GM21717 (cell line): ENCODE data around the gene CD300LB.
"Not testable (repeated sequence)": the region's sequence is repeated elsewhere in the genome, so short reads cannot be mapped to it uniquely, and the experiment has no call there.

ENCODE experiments used
- ATAC-seq: cut with Tn5 transposase; IDR thresholded peaks from one replicate; pipeline ENCODE4 v1.9.1; 2021; ENCODE audit warnings: mild to moderate bottlenecking, moderate library complexity; ENCODE audit not compliant: unreplicated experiment

Gene CD300LB

GRCh38 chr17:74526681-74527080 is 4.6 kb downstream of the CD300LB start:
- no peak for ATAC-seq

DNA sequence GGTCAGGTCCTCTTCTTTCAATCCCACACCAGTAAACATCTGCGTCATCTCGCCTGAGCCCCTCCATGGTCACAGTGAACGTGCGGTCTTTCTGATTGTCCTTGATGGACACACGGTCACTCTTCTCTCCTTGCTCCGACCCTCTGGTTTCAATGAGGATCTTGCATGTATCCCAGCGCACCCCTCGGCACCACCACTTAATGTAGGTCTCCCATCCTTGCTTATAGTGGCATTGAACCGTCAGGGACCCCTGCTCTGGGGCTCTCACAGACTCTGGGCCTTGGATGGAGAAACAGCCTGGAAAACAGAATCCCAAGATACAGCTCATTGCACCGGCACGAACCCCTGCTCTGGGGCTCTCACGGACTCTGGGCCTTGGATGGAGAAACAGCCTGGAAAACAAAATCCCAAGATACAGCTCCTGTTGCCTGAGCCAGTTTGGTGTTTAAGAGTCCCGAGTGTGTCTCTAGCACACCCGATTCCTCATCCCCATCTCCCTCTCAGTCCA is 5.4 kb downstream of the CD300LB start:
- no peak for ATAC-seq

GRCh38 chr17:74525465-74525725 is 5.9 kb downstream of the CD300LB start:
- no peak for ATAC-seq

DNA sequence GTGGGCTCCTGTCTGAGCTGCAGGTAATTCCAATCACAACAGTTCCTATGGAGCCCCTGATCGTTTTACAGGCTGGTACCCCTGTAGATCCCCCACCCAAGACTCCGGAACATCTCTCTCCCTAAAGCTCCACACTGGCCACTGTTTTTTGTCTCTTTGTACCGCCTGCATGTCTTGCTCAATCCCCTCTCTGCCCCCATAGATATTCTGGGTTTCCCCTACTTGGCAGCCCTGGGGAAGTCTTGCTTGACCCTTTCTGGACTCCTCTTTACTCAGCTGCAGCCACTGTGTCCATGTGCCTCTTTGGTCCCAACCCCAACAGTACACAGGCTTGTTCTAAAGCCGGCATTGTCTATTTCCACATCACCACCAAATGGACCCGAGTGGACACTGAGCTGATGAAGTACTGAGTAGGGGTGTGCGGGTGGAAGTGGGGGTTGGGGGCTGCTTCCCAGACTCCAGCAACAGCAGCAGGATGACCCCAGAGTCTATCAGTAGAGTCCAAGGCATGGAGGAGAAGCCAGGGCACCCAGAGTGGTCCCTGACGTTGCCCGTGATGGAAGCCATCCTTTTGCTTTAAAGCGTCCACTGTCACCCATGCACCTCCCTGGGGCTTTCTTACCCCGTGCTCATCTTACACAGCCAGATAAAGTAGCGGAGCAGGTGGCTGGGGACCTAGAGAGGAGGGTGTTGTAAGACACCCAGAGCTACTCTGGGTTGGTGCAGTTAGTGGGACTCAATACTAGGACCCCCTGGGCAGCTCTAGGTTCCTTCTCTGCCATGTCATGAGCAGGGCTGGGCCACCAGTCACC is 6.4 kb downstream of the CD300LB start:
- ATAC-seq = no peak

- ATAC-seq = no peak
These were observed 8.0 kb downstream of the CD300LB start for GRCh38 chr17:74523308-74523707.

GRCh38 chr17:74522381-74523105 is 8.7 kb downstream of the CD300LB start:
- no peak for ATAC-seq

GRCh38 chr17:74521701-74522201 is 9.5 kb downstream of the CD300LB start:
- ATAC-seq = no peak

DNA sequence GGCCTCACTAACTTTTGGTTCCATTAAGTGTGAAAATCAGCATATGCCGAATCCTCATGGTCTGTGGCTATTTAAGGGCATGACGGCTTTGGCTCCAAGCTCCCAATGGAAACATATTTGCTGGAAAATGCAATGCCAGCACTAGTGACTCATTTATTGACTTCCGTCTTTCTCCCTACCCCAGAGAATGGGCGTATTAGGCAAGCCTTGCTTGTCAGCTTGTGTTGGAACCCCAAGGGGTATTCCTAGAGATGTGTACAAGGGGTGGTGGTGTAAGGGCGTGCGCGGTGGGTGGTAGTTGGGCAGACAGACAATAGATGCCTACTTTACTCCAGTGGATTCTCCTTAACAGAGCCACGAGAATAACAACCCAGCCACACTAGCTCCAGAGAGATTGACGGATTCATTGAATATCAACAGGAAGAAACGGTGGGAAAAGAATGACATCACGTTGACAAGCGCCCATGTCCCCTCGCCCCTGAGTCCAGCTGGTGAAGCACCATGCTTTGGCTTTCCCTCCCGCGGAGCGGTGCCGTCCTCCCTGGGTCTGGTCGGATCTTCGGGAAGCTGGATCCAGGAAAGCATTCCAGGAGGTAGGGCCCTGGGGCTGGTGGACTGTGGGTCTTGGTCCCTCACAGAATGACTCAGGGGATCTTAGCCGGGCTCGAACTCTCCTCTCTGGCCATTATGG is 10.3 kb downstream of the CD300LB start:
- ATAC-seq = no peak

GRCh38 chr17:74520016-74520434 is 11.2 kb downstream of the CD300LB start:
- ATAC-seq = no peak

DNA sequence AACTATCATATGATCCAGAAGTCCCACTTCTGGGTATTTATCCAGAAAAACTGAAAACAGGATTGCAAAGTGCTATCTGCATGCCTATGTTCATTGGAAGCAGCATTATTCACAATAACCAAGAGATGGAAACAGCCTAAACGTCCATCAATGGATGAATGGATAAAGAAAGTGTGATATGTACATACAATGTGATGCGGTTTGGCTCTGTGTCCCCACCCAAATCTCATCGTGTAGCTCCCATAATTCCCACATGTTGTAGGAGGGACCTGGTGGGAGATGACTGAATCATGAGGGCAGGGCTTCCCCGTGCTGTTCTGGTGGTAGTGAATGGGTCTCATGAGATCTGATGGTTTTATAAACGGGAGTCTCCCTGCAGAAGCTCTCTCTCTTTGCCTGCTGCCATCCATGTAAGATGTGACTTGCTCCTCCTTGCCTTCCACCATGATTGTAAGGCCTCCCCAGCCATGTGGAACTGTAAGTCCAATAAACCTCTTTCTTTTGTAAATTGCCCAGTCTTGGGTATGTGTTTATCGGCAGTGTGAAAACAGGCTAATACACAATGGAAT is 12.8 kb downstream of the CD300LB start:
- not testable (repeated sequence) for ATAC-seq

DNA sequence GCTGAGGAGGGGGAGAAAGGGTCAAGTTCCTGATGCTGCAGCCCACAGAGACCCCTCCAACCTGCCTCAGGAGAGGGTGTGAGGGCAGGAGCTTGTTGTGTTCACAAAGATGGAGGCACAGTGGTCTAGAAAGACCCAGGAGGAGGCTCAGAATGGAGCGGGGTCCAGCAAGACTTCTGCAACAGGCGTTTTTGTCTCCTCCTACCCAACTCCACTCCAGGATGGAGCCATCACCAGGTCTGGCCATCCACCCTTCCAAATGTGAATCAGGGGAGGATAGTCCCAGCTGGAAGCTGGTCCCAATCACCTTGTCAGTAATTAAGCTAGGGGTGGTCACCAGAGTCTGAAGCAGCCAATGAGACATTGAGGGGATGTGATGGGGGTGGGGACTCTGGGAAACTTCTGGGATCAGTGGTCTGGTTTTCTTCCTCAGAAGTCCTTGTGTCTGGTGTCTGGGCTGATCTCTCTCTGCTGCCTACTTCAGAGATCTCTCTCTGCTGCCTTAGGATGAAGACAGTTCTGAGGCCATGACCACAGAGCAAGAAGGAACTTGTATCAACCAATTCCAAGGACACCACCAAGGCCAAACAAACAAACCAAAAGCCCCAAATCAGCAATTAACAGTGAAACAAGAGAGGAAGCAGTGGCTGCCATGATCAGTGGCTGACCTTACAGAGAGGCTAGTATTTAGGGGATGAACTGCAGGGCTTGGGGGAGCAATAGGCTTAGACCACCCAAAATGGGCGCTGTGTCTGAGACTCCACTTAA is 14.5 kb downstream of the CD300LB start:
- no peak for ATAC-seq

GRCh38 chr17:74515941-74516340 is 15.3 kb downstream of the CD300LB start:
- ATAC-seq = no peak

DNA sequence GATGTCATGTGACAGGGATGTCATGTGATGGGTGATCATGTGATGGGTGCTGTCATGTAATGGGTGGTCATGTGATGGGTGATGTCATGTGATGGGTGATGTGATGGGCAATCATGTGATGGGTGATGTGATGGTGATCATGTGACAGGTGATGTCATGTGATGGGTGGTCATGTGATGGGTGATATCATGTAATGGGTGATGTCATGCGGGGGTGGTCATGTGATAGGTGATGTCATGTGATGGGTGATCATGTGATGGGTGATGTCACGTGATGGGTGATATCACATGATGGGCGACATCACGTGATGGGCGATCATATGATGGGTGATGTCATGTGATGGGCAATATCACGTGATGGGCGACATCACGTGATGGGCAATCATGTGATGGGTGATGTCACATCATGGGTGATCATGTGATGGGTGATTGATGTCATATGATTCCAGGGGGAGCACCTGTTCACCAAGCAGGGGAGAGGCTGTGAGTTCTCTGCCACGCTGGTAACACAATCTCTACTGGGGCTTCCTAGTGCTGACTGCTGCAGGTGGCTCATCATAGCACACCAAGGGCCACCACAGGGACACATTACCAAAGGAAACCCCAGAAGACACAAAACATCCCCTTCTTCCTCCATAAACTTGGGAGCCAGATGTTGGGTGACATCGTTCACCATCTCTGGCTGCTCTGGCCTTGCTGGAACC is 16.5 kb downstream of the CD300LB start:
- ATAC-seq = no peak

DNA sequence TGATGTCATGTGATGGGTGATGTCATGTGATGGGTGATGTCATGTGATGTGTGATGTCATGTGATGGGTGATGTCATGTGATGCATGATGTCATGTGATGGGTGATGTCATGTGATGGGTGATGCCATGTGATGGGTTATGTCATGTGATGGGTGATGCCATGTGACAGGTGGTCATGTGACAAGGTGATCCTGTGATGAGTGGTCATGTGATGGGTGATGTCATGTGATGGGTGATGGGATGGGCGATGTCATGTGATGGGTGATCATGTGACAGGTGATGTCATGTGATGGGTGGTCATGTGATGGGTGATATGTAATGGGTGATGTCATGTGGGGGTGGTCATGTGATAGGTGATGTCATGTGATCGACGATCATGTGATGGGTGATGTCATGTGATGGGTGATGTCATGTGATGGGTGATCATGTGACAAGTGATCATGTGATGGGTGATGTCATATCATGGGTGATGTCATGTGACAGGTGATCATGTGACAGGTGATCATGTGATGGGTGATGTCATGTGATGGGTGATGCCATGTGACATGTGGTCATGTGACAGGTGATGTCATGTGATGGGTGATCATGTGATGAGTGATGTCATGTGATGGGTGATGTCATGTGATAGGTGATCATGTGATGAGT is 17.2 kb downstream of the CD300LB start:
- no peak for ATAC-seq

GRCh38 chr17:74512624-74513091 is 18.6 kb downstream of the CD300LB start:
- ATAC-seq = no peak

GRCh38 chr17:74512036-74512435 is 19.2 kb downstream of the CD300LB start:
- ATAC-seq = no peak

GRCh38 chr17:74508156-74508555 is 23.1 kb downstream of the CD300LB start:
- ATAC-seq = no peak

GRCh38 chr17:74503949-74504348 is 27.3 kb downstream of the CD300LB start:
- not testable (repeated sequence) for ATAC-seq

DNA sequence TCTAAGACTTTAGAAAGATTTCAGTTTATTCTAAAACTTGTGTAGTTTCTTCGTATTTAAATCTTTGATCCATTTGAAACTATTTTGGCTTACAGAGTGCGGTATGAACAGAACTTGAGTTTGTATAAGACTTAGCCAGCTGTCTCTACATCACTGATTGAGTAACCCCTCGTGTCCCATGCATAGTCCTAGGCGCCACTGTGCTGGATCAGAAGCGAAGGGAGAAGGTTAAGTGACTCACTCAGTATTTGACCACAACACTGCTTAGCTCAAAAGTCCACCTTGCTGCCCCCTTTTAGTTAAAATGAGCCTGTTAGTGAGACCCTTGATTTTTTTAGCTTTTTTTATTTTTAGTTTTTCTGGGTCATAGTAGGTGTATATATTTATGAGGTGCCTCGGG is 28.4 kb downstream of the CD300LB start:
- no peak for ATAC-seq
